DLD1 (cell line): ENCODE data around the gene ATP8A1.
"Not testable (repeated sequence)": the region's sequence is repeated elsewhere in the genome, so short reads cannot be mapped to it uniquely, and the experiment has no call there.

Experiments used
- in situ Hi-C: cut with HindIII; loops from 2 replicates; pipeline ENCODE4 v1.10.0; 2017; ENCODE audit warnings: low sequenced_read_pairs

Gene ATP8A1

DNA sequence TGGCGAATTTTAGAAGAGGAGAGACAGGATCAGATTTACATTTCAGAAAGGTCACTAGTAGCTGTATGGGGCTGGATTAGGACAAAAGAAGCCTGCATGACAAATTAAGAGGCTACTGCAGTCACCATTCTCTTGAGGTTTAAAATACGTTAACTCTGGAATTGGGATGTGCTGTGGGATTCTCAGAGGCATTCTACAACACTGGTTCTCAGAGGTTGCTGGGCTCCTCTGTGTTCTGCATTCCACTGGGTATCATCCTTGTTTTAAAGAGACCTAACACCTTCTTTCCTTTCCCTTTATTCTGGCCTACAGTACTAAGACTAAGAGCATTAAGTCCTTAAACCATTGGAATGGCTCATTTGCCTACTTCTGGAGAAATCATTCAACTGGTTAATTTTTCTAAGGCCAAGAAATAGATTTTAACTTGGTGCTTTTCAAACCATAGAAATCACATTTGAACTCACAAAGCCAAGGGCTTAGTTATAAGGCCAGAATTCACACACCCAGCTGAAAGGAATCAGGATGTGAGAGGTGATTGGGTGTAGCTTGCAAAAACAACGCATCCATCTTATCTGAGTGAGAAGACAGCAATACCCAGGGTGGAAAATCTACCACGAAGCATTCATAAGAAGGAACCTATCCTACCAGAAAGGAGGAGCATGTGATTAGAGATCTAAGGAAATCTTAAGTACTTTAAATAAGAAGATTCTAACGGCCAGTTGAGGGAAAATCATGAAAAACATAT lies 143.0 kb downstream of the ATP8A1 start:
- in situ Hi-C loops, result no loop called here

DNA sequence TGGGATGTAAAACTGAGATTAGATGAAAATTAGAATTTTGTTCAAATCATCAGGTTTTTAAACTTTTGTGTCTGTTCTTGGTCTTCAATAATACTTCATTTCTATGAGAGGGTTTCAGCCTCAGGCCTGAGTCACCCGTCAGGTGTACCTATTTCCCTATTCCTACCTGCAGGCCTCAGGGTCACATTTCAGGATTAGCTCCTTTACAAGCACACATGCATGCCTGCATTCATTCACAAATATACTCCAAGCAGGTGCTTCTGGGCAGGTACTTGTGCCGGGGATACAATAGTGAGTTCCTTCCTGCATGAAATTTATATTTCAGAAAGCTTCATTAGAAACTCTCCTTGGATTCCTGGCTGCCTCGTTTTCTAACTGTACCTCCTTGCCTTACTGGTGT lies 144.7 kb downstream of the ATP8A1 start:
- in situ Hi-C loops, result no loop called here

DNA sequence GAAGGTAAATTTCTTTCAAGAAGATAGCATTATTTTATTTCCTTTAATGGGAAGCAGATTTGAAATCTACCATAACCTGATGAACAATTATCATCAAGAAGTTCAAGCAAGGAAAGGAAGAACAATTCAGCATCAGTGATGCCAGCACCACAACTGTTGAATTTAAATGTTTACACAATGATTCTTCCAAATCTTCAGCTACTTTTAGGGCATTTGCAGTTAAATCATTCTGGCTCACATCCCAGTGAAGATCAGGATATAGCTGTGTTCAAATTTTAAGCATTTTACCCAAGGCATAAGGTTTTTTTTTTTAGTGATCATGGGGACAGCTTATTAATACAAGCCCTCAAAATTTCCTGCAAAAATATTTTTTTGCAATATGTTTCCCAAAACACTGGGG lies 146.7 kb downstream of the ATP8A1 start:
- in situ Hi-C loops, result no loop called here

DNA sequence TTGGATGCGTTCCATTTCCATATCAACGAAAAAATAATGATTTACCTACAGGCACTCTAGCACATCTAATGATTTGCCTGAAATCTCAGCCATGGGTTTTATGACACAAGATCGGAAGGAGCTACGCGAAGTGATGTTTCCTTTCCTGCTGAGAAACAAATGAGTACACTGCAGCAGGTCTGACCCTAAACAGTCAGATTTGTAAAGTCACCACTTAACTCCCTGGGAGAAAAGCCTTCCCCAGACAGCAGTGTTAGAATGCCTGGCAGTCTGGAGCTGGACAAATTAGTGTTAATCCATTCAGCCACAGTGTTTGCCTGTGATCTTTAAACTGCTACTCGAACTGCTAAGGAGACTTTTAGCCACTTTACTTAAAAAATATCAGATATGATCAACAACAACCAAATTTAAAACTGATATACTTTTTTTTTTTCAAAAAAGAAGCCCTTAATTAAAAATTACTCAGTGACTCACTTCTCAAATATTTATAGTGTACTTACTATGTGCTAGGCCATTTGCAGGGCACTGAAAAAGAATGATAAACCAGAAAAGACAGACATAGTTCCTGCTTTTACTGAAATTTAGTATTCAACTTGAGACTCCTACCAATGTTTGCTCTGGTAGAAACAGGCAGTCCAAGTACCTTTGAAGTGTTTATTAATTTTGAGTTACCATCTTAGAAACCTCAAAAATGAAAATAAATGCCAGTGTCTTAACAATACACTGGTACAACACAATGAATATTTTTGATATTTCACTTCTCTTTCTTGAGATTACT lies 155.1 kb downstream of the ATP8A1 start:
- in situ Hi-C loops, result no loop called here

DNA sequence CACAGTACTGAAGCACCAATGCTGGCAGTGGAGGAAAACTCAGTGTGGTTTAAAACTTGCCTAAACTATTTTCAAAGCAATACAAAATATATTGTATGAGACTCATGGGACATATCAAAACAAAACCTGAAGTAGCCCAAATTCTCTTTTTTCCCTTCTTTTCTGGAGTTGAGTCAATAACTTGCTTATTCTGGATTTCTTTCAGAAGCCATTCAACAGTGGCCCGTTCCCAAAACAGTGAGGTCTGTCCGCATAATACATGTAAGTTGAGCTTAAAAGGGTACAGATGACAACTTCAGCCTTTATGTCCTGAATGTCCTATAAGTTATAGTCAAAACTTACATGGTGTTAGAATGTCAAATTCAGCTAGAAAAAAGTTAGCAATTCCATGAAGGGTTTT lies 158.9 kb downstream of the ATP8A1 start:
- in situ Hi-C loops, result no loop called here

DNA sequence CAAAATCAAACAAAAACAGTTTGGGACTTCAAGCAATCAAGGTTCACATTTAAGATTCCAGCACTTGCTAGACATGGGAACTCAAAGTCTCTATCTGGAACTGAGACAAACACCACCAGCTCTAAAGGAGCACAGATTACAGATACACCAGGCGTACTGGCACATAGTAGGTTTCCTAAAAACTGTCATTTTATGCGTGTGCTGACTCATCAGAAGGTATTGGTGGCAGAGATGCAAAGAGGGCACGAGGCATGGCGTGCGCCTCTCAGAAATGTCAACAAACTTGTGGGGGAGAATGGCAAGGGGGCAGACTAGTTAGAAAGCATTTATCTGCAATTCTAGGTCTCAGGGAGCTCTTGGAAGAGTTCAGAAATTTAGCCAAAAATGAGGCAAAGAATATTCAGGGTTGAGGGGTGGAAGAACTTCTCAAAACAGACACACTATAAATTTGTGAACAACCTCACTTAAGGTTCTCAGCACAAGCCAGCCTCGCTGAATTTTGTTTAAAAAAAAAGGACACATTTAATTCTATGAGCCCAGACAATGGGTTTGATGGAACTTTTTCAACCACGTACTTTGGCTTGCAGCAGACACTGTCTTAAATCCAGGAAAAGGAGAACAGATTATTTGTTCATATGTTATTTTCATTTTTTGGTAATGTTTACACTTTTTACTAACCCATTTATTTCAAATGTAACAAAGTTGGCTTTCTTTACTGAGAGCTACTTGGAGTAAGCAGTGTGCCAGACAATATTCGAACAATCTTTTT lies 159.6 kb downstream of the ATP8A1 start:
- in situ Hi-C loops, result no loop called here

DNA sequence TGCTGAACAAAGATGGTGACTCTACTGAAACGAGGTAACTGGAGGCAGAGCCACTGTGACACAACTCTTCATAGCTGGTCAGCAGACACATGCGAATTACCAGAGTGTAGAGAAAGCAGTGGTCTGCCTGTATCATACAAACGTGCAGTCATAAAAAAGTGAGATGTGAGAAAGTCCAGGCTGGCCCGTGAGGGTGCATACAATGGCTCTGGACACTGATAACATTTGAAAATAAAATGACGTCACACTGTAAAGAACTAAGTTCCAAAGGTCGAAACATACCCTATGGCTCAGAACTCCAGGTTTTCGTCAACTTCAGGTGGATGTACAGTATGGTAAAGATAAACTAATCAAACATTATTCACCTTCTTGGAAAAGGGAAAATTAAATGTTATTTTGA lies 163.9 kb downstream of the ATP8A1 start:
- in situ Hi-C loops, result no loop called here

DNA sequence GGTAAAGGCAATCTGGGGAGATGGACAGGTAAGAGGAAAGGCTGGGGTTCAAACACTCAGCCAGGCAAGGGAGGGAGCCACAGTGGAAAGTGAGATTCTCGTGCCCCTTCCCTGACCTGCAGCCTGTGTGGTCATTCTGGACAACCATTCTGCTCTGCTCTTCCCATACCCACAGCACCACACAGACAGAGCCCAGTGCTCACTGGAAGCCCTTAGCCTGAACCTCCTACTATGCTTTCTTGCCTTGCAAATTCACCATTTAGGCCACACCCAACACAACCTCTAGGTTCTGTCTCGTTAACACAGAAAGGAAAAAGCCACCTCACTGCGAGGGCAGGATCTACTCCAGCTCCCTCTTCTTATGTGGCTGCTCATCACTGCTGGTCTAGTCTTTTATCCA lies 166.9 kb downstream of the ATP8A1 start:
- in situ Hi-C loops, result no loop called here

DNA sequence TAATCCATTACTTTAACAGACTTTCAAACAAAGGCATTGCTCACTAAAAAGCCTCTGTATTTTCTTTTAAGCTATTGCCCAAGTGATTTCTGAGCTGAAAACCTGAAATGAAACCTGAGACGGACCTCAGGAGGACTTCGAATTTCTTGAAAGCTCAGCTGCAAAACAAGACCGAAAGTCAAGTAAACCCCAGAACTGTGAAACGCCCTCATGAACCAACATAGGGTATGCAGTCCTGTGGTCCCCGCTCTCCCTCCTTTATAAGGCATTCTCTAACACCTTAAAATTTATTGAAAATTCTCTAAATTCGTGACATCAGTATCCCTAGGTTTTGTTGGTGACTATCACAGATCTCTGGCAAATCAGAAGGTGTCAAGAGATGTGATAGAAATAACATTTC lies 167.8 kb downstream of the ATP8A1 start:
- in situ Hi-C loops, result no loop called here

DNA sequence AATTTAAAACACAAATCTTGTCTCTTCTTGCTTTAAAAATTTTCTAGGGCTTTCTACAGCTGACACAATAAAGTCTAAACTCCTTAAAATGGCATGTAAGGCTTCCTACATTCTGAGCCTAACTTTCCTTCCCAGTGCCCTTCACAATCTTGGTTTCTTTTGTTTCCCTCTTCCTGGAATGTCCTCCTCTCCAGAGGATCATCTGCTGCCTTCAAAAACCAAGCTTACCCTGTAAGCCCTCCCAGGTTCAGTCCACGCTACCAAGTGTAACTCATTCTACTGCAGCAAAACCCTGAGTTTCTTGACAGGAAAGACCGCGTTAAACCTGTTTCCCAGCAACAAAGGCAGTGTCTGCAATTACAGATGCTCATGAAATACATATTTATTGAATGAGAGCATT lies 168.4 kb downstream of the ATP8A1 start:
- in situ Hi-C loops, result no loop called here

DNA sequence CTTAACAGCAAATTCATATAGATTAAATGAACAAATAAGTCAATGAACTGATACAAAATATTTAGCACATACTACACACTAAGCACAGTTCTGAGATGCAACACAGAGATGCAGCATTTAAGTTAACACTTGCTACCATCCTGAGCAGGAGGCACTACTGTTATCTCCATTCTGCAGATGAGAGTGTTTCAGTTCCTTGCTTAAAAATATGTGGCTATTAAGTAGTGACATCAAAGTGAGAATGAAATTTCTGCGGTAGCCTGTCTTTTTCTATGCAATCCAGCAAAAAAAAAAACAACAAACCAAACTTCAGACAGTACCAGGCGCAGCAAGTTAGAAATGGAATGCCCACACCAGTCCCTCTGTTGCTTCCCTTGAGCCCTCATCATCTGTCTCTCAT lies 168.8 kb downstream of the ATP8A1 start:
- in situ Hi-C loops, result no loop called here

DNA sequence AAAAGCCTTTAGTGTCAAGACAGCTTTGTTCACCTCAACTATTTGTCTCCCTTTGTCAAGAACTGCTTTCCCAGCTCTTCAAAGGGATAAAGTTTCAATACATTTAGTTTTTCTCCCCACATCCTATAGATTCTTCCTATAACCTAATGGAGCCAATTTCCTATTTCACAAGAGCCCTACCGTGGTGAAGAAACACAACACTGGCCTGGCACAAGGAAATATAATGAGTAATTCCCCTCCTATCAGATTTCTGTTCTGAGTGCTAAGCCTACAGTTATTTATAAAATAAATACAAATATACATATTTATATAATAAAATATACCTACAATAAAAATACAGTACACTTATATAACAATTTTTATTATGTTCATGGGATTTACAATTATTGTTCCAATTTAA lies 169.7 kb downstream of the ATP8A1 start:
- in situ Hi-C loops, result no loop called here

DNA sequence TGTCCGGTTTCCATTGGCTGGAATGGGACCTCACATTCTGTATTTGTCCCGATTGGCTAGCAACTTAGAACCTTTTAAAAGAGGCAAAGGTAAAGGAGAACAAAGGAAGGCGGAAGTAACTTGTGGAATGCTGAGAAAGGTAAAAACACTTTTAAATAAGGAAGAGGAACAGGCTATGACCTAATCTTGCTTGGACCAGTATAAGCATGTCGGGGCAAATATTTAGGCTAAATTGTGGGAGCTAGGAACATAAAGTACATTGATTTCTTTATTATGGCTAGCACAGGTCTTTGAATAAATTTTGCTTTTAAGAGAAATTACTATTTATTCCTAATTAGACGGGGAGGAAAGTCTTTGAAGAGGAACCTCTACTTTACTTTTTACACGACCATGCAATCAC lies 170.7 kb downstream of the ATP8A1 start:
- in situ Hi-C loops, result not testable (repeated sequence)

DNA sequence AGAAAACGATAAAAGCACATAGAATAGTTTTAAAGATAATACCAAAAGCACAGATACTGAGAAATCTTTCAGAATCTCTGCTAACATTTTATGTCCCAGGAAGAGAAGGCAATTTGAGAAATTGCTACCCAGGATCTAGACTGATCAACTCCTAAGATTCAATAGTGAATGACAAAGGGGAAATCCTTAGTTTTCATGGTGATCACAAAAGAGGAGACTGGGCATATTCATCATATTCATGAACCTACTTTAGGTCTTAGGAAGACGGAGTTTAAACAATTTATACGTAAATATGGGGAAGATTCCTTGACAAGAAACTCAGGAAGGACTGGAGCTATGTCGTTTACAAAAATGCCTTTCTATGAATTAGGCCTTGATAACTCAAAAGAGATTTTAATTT lies 172.3 kb downstream of the ATP8A1 start:
- in situ Hi-C loops, result no loop called here

DNA sequence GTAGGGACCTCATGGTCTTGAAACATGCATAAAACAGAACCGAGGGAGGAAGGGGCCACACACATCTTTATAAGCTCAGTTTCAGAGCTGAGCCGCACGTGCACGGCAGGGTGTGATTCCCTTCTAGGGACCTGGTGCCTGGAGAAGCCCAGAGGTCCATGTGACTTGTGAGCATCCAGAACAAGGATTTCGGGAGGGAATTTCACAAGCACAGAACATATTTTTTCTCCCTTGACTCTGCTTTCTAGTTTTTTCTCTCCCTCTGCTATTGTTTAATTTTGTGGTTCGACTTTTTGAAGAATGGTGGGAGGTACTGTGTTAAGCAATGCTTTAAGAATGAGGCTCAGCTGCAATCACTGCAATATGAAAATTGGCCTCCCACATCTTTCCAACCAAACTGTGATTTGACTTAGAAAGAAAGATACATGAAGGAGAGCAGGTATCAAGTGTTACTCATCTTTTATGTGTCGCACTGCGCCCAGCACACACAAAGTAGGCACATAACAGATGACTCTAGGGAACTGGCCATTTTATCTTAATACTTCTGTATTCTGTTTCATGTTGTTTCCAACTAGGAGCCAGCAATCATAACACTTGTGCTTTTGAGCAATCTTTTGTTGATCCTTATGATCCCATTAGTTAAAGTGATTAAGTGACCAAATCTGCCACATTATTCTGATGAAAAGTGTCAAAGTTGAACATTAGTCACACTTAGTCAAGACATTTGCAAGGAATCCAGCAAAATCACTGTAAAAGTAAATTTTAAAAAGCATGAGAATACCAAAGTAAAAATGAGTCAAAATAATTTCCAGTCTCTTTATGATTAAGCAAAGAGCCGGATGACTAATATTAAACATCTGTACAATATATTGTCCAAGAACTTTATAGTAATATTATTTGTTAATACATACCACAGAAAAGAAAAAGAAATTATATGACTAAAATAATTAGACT lies 173.2 kb downstream of the ATP8A1 start:
- in situ Hi-C loops, result no loop called here

DNA sequence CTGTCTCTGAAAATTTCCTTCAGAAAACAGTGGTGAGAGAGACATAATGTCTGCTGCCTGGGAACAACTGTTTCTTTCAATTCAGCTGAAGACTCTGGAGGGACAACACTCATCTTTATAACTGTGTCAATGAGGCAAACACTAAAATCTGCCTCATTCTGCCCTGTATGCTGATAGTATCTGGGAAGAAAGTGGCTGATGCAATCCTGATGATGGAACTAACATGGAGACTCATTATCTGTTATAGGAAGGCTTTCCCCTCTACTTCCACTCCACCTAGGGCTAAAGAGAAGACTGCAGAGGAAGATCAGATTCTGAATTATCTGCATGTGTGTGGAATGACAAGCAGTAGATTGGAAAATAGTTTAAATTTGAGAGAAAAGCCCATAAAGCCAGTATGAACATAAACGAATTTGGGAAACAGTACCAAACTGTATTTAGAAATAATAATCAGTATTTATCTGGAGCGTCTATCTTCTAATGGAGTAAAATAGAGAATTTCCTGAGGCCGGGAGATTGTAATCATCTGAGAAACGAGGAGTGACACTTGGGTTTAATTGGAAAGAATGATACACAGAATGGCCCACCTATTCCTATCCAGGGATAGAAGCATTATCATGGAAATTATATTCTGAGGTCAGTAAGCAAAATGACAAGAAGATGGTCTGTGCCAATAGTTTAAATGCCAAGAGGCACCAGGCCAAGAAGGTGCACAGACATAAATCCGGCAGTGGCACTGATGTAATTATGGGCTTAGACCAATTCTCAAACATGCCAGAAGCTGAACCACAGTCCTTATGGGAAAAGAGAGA lies 174.2 kb downstream of the ATP8A1 start:
- in situ Hi-C loops, result no loop called here

DNA sequence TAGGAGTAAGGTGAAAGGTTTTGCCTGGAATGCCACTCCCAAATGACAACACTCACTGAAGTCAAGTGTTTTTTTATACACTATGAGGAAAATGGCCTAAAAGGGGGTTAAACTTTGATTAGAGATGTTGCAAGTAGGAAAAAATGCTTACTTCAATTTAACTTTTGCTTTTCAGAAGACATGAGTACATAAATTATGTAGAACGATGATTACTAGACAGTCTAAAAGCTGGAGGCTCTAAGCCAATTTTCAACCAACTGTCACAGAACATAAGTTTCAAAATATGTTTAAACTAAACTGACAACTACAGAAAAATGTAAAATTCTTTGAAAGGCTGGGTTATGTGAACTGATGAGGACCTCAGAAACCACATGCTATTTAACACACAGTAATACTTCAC lies 176.2 kb downstream of the ATP8A1 start:
- in situ Hi-C loops, result no loop called here

DNA sequence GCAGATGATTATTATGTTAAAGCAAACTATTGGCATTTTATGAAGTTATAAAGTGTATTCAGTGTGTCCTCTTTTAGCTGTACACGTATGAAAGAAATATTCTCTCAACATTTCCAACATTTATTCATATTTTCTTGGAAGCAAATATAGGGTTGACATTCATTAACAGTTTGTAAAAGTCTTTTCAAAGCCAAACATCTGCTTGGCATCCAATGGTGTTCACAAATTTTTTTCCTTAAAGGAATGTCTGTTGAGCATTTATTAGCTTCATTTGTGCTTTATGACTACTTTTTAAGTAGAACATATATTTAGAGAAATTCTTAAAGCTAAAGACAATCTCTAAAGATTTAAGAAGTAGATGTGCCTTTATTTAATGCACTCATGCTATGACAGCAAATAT lies 176.6 kb downstream of the ATP8A1 start:
- in situ Hi-C loops, result no loop called here

DNA sequence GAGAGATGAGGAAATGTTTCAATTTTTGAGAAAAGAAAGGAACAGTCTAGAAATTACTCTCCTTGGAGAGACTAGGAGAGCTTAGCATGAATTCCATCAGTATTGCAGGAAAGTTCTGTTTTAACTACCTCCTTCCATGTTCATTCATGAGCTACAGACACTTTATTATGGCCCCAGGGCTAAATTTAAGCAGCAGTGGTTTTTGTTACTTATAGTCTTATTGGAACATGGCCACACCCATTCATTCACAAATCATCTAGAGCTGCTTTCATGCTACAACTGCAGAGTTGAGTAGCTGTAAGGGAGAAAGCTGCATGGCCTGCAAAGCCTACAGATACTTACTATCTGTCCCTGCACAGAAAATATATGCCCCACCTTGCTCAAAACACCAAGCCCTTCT lies 178.0 kb downstream of the ATP8A1 start:
- in situ Hi-C loops, result no loop called here

DNA sequence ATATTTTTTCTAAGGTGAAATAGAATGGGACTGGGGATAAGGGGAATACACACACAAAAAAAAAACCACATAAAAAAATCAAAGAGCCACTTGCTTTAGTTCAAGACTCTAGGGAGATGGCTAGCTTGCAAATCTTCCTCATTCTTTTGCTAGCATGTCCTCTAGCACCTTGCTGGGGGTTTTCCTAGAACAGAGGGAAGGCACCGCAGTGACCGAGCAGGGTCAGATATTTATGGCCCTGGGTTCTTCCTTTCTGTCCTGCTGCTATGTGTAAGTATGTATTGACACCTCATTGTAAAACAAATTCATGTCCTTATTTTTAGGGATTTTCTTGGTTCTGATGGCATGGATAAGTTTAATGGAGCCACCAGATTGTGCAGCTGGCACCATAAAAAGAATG lies 178.4 kb downstream of the ATP8A1 start:
- in situ Hi-C loops, result no loop called here
